ENCODE measurements around the gene TP53I11. TPM values are rescaled to one million over a fixed set of nuclear protein-coding genes. Genes with fewer than 3 reads are reported as not detected.

The TP53I11 gene
- total RNA-seq = 187 and 199 TPM in 2 replicates

GRCh38 chr11:44950625-44951476, at the start of gene TP53I11:
Gene TP53I11, minus strand, starts transcription at chr11:44950883. Its CDS starts 12,548 bp downstream, at chr11:44938335.

Other genes starting within 250 kb of the TP53I11 start
- gene TSPAN18, start 223.9 kb downstream of the TP53I11 start, total RNA-seq = 2.7 and 3.2 TPM in 2 replicates
- 8.3 and 13.9 TPM in 2 replicates for gene PRDM11, start 195.8 kb upstream of the TP53I11 start, total RNA-seq